ENCODE measurements around the gene EXOC3L1. TPM values are rescaled to one million over a fixed set of nuclear protein-coding genes. Genes with fewer than 3 reads are reported as not detected.

Gene EXOC3L1
- total RNA-seq, 4 donors from 2014 or later, result 1.2 to 10.9 (median 4.7) TPM

DNA sequence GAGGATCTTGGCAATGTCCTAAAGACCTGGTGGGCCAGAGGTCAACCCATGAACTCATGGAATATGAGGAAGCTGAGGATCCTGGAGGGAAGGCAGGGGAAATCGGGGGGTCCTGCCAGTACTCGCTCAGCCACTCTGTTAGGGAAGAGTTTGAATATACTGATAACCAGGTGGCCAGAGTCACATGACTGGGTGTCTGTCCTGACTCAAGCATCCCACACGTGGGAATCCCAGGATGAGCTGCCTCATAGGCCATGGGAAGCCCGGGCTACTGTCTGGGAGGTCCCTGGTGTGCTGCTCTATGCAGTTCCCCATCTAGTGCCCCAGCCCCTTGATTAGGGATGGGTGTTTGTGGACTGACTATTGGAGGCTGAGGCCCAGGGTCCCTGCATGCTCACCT is 1.6 kb downstream of the EXOC3L1 start:
- H3K27ac ChIP-seq, result no peak overlapping the region
- H3K9me3 ChIP-seq, result no peaks in the 10 kb centered on the region
- H3K27me3 ChIP-seq, result no peaks in the 10 kb centered on the region
- no peaks in the 10 kb centered on the region for H3K36me3 ChIP-seq
- TF ChIP-seq, protein P1, sequence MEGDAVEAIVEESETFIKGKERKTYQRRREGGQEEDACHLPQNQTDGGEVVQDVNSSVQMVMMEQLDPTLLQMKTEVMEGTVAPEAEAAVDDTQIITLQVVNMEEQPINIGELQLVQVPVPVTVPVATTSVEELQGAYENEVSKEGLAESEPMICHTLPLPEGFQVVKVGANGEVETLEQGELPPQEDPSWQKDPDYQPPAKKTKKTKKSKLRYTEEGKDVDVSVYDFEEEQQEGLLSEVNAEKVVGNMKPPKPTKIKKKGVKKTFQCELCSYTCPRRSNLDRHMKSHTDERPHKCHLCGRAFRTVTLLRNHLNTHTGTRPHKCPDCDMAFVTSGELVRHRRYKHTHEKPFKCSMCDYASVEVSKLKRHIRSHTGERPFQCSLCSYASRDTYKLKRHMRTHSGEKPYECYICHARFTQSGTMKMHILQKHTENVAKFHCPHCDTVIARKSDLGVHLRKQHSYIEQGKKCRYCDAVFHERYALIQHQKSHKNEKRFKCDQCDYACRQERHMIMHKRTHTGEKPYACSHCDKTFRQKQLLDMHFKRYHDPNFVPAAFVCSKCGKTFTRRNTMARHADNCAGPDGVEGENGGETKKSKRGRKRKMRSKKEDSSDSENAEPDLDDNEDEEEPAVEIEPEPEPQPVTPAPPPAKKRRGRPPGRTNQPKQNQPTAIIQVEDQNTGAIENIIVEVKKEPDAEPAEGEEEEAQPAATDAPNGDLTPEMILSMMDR (IDR thresholded peaks at IDR 0.05), result no peak
- no peak for TF ChIP-seq POLR2A (IDR thresholded peaks at IDR 0.05)
- H3K4me3 ChIP-seq, result no peak overlapping the region
- H3K4me1 ChIP-seq, result peaks cover 3 to 39% (median 23%) of the 10 kb centered on the region in 4 donors
- DNase-seq, result no peak

DNA sequence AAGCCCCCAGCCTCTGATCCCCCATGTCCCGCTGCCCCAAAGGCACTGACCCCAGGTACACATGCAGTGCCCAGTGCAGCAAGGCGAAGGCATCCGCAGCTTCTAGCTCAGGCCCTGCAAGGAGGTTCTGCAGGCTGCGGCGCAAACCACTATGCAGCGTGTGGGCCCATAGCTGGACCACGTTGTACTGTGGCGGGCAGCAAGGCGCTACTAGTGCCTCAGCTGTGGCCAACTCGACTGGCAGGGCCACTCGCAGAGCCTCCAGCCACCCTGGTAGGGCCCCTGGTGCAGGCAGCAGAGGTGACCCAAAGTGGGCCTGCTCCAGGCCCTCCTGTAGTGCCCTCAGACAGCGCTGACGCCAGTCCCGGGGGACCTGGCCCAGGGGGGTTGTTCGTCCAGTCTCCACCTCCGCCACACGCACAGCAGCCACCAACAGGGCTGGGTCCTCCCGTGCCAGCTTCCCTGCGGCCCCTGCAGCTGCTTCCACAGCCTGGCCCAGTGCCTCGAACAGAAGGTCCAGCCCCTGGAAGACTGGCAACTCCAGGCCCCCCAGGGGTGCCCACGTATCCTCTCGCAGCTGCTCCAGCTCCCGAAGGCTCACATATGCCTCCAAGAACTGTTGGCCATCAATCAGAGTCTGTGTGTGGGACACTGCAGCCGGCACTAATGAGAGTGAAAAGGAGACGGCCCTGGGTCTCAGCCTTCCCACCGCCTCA is 2.6 kb downstream of the EXOC3L1 start:
- Histone ChIP-seq H3K36me3 (no peaks in the 10 kb centered on the region), H3K4me3 (no peak overlapping the region), H3K9me3 (no peaks in the 10 kb centered on the region), H3K4me1 (peaks cover 6 to 40% (median 15%) of the 10 kb centered on the region in 4 donors), H3K27me3 (no peaks in the 10 kb centered on the region), H3K27ac (no peak overlapping the region)
- no peak for TF ChIP-seq POLR2A (IDR thresholded peaks at IDR 0.05)
- TF ChIP-seq, protein P1 (IDR thresholded peaks at IDR 0.05), result no peak
- DNase-seq, result no peak

DNA sequence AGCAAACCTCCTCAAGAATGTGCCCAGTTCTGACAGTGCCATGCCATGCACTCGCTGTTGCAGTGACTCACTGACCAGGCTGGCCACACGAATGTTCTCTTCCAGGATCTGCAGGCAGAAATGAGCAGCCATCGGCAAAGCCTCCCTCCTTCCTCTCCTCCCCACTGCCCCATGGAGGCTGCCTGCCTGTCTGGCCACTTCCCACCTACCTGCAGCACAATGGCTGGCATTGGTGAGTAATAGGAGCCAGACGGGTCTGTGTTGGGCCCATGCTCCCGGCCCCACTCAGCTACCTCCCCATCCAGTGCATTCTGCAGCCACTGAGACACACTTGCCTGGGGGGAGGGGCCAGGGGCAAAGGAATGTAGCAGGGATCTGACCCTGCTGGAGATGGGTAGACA is 3.4 kb downstream of the EXOC3L1 start:
- H3K36me3 ChIP-seq, result no peaks in the 10 kb centered on the region
- DNase-seq, result no peak
- H3K4me3 ChIP-seq, result no peak overlapping the region
- TF ChIP-seq POLR2A (IDR thresholded peaks at IDR 0.05), result no peak
- TF ChIP-seq, protein P1 (IDR thresholded peaks at IDR 0.05), result no peak
- no peaks in the 10 kb centered on the region for H3K27me3 ChIP-seq
- H3K9me3 ChIP-seq, result no peaks in the 10 kb centered on the region
- no peak overlapping the region for H3K27ac ChIP-seq
- H3K4me1 ChIP-seq, result peaks cover 6 to 45% (median 15%) of the 10 kb centered on the region in 4 donors

DNA sequence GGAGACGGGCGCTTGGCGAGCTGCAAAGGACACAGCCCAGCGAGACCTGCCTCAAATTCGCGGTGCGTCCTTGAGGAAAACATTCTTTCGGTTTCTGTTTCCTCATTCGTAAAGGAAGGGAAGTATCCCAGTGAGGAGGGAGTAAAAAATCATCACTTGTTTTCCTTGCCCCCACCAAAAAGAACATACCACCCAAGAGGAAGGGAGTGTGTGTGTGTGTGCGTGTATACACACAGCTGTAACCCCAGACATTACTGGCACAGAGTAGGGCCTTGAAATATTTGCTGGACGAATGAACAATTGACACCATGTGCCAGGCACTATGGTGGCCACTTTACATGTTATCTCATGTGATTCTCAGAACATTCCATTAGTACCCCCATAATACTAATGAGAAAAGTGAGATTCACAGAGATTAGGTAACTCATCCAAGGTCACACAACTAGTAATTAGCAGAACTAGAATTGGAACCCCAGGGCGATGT is 4.2 kb downstream of the EXOC3L1 start:
- Histone ChIP-seq H3K27ac (peak overlapping the region in 1 of 4 donors; percentile 38), H3K9me3 (no peaks in the 10 kb centered on the region), H3K27me3 (no peaks in the 10 kb centered on the region), H3K4me1 (peaks cover 6 to 45% (median 15%) of the 10 kb centered on the region in 4 donors), H3K36me3 (no peaks in the 10 kb centered on the region), H3K4me3 (peak overlapping the region in 2 of 4 donors; percentile 58 to 72)
- TF ChIP-seq, protein P1 (IDR thresholded peaks at IDR 0.05), result no peak
- no peak for TF ChIP-seq POLR2A (IDR thresholded peaks at IDR 0.05)
- no peak for DNase-seq

DNA sequence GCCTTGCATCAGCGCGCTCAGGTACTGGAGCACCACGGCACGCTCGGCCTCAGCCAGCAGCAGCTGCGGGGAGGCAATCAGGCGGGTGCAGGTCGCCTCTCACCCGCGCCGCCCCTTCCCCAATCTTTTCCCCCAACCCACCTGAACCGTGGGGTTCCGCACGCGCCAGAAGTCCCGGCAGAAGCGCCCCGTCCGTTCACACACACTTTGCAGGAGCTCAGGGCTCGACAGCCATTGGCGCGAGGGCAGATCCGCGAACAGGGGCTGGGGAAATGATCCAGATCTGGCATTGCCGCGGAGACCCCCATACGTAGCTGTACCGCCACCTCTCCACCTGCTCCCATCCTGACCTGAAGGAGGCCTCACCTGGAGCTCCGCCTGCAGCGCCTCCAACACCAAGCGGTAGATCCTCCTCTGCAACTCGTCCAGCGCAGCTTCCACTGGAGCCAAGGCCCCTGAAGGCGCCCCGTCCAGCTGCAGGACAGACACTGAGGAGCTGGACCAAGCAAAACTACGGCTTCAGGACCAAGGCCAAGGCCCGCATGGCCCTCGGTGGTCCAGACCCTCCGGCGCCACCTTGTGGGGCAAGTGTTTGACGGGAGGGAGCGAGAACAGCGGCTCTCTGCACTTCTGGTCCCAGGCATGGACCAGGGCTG is 4.8 kb downstream of the EXOC3L1 start:
- DNase-seq, result peak; percentile 91 to 96 (median 93)
- peak overlapping the region in 2 of 4 donors; percentile 58 to 72 for H3K4me3 ChIP-seq
- TF ChIP-seq, protein P1 (IDR thresholded peaks at IDR 0.05), result peak; percentile 75 to 89 (median 86)
- TF ChIP-seq POLR2A (IDR thresholded peaks at IDR 0.05), result no peak
- H3K36me3 ChIP-seq, result no peaks in the 10 kb centered on the region
- H3K27me3 ChIP-seq, result no peaks in the 10 kb centered on the region
- H3K4me1 ChIP-seq, result peaks cover 6 to 44% (median 15%) of the 10 kb centered on the region in 4 donors
- peak overlapping the region in 2 of 4 donors; percentile 38 to 92 for H3K27ac ChIP-seq
- no peaks in the 10 kb centered on the region for H3K9me3 ChIP-seq
